ENCODE measurements around the gene RYR1. TPM values are rescaled to one million over a fixed set of nuclear protein-coding genes. Genes with fewer than 3 reads are reported as not detected.

Gene RYR1
- total and polyA plus RNA-seq, 2 of the 8 experiments (the other 6 are each of a cell fraction or from before 2014, with no cell fraction given), result 5.8 to 11.8 TPM

DNA sequence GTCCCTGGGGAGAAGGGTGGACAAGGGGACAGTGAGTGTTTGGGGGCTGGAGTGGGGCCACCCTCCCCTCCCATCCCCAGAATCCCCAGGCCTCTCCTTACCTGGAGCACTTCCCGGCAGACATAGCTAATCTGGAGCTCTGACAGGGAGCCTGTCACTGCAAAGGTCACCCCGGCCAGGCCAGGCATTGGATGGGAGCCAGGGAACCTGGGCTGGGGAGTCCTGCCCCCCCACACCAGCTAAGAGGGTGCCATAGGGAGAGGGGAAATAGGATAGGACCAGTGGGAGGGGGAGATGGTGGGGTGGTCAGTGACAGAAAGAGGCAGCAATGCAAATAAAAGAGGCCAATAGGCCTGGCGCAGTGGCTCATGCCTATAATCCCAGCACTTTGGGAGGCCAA lies 180.8 kb downstream of the RYR1 start:
- peaks cover 2% of the 10 kb centered on the region for H3K23me2 ChIP-seq (ENCODE audit: low read depth, low read length)
- 83% methylated on average over 3 of the region's 3 CpGs; no CpG with 5 or more reads in 1 of the 2 experiments for WGBS, 2 experiments (ENCODE audit: extremely low coverage in 1 of 2, insufficient coverage in 1 of 2, insufficient read length in 1 of 2, insufficient replicate concordance in 2 of 2, low coverage in 1 of 2, low lambda C conversion rate in 2 of 2, missing lambda C conversion rate in 1 of 2)
- TF ChIP-seq NRF1 (IDR thresholded peaks at IDR 0.05; ENCODE audit: low read depth, low read length) (no peak), PHF8 (conservative IDR thresholded peaks at IDR 0.05; ENCODE audit: low read depth, low read length) (no peak), KDM4A (IDR thresholded peaks at IDR 0.05; ENCODE audit: low read depth, low read length, severe bottlenecking) (no peak), EGR1 (IDR thresholded peaks at IDR 0.05; ENCODE audit: borderline replicate concordance, low read depth, low read length) (no peak), GTF2F1 (IDR thresholded peaks at IDR 0.05; ENCODE audit: borderline replicate concordance, low read depth, low read length) (no peak), BRCA1 (IDR thresholded peaks at IDR 0.05; ENCODE audit: low read depth, low read length) (no peak), TAF1 (IDR thresholded peaks at IDR 0.05; ENCODE audit: low read depth, low read length) (no peak), SIRT6 (IDR thresholded peaks at IDR 0.05; ENCODE audit: low read length) (no peak), MAFK (IDR thresholded peaks at IDR 0.05; ENCODE audit: low read depth, low read length) (no peak), NANOG (IDR thresholded peaks at IDR 0.05; ENCODE audit: insufficient read depth, low read depth, low read length, poor library complexity, severe bottlenecking) (no peak), CHD1 (IDR thresholded peaks at IDR 0.05; ENCODE audit: low read depth, low read length) (no peak), JUN (IDR thresholded peaks at IDR 0.05; ENCODE audit: low read depth, low read length) (no peak), SP2 (IDR thresholded peaks at IDR 0.05; ENCODE audit: low read length) (no peak), TBP (IDR thresholded peaks at IDR 0.05; ENCODE audit: low read depth, low read length) (no peak), SUZ12 (IDR thresholded peaks at IDR 0.05; ENCODE audit: low read length) (no peak)

More for the DNA sequence above, 180.8 kb downstream of the RYR1 start:
- H3K9ac ChIP-seq (replicated peaks in 1 of 4; ENCODE audit: extremely low read depth in 1 of 4, low read depth in 3 of 4, low read length in 3 of 4), result no peak overlapping the region
- H3K4me1 ChIP-seq (replicated peaks in 1 of 4; ENCODE audit: control insufficient read depth in 3 of 4, insufficient read depth in 4 of 4, low read length in 3 of 4), result peaks cover 4 to 11% (median 7%) of the 10 kb centered on the region in 4 experiments
- CTCF ChIA-PET (ENCODE audit: partially characterized antibody), result interaction anchor here (1.3 to 1.7 kb wide), 4 partner anchors 17 to 273 kb away, joined by 3 to 6 read pairs (median 4); no protein-coding TSS in a partner anchor
- H3K79me2 ChIP-seq (ENCODE audit: control insufficient read depth in 1 of 2, insufficient read depth in 2 of 2, low read length in 2 of 2), result peaks cover 0 to 3% of the 10 kb centered on the region in 2 experiments; a peak in 2 of 4 replicates
- H2AK5ac ChIP-seq (ENCODE audit: low read depth, low read length), result no peak overlapping the region
- H3K9me3 ChIP-seq (ENCODE audit: insufficient read depth in 2 of 2, low read depth in 1 of 2, low read length in 1 of 2), result no peaks in the 10 kb centered on the region
- no peak overlapping the region for H2AFZ ChIP-seq (ENCODE audit: low read length)
- H2BK120ac ChIP-seq (replicated peaks; ENCODE audit: low read depth, low read length), result no peak overlapping the region
- H2BK12ac ChIP-seq (ENCODE audit: low read depth, low read length), result no peak overlapping the region
- no peak overlapping the region for H4K5ac ChIP-seq (ENCODE audit: insufficient read length, low read depth, low read length)
- H2BK5ac ChIP-seq (ENCODE audit: low read depth, low read length), result no peak overlapping the region
- H3K18ac ChIP-seq (ENCODE audit: extremely low read depth, low read length), result no peak overlapping the region
- H4K20me1 ChIP-seq (replicated peaks in 1 of 2; ENCODE audit: control insufficient read depth in 1 of 2, insufficient read depth in 2 of 2, low read length in 2 of 2), result no peaks in the 10 kb centered on the region
- no peak overlapping the region for H3K23ac ChIP-seq (ENCODE audit: insufficient read length)
- H4K8ac ChIP-seq (ENCODE audit: extremely low read depth, insufficient read depth, low read length), result no peak overlapping the region
- no peak overlapping the region for H3K14ac ChIP-seq (ENCODE audit: insufficient read length)
- no peak overlapping the region for H4K91ac ChIP-seq (replicated peaks; ENCODE audit: insufficient read length, low read length)
- no peak for DNase-seq (ENCODE audit: low read depth in 1 of 2, low spot score in 2 of 2)
- no peaks in the 10 kb centered on the region for H3K79me1 ChIP-seq (ENCODE audit: low read depth, low read length)
- no peak for FAIRE-seq
- H3K27me3 ChIP-seq (replicated peaks in 1 of 4; ENCODE audit: control insufficient read depth in 3 of 4, extremely low read depth in 1 of 4, insufficient read depth in 3 of 4, low read length in 3 of 4), result no peaks in the 10 kb centered on the region
- H3K4me3 ChIP-seq (ENCODE audit: extremely low read depth in 1 of 4, insufficient read depth in 2 of 4, low read depth in 3 of 4, low read length in 4 of 4), result no peak overlapping the region
- no peak overlapping the region for H2BK15ac ChIP-seq (ENCODE audit: low read length)
- no peak overlapping the region for H3K4ac ChIP-seq (replicated peaks; ENCODE audit: insufficient read length, low read depth, low read length)
- H3K36me3 ChIP-seq (ENCODE audit: control insufficient read depth in 2 of 4, insufficient read depth in 4 of 4, low read length in 3 of 4), result no peaks in the 10 kb centered on the region
- no peak overlapping the region for H3K27ac ChIP-seq (ENCODE audit: low read depth, low read length)
- POLR2A ChIA-PET (ENCODE audit: partially characterized antibody), result interaction anchor here (0.5 to 1.4 kb wide), 5 partner anchors 12 to 129 kb away, joined by 3 to 6 read pairs (median 3); no protein-coding TSS in a partner anchor
- H3K4me2 ChIP-seq (ENCODE audit: insufficient read depth in 1 of 2, low read depth in 2 of 2, low read length in 2 of 2), result no peak overlapping the region
- H3K56ac ChIP-seq (replicated peaks; ENCODE audit: insufficient read length, low read depth, low read length), result no peak overlapping the region
- no peak overlapping the region for H2BK20ac ChIP-seq (ENCODE audit: low read length)
